C4-2B (cell line): Measurements from ENCODE around the gene UBL4A.
A peak's percentile ranks its signal among the peaks of the same experiment; 100 is the strongest.

Experiments
- H3K27ac ChIP-seq: fragments of 450-650 bp; 2 replicates; pipeline ENCODE4 v1.5.1; 2017
- CTCF ChIP-seq: fragments of 450-650 bp; conservative IDR thresholded peaks from 2 replicates; pipeline ENCODE4 v1.5.1; 2017; ENCODE audit warnings: mild to moderate bottlenecking
- ZFX ChIP-seq: fragments of 450-650 bp; IDR thresholded peaks from 2 replicates; pipeline ENCODE4 v1.6.1; 2017

UBL4A gene

GRCh38 chrX:154485150-154486051 is 1.0 kb downstream of the UBL4A start:
- H3K27ac ChIP-seq = peak overlapping the region; percentile 99
- TF ChIP-seq ZFX (no peak), CTCF (no peak)

- TF ChIP-seq CTCF = no peak
- no peak for TF ChIP-seq ZFX
- no peak overlapping the region; the same call in 1 of the 2 replicates for H3K27ac ChIP-seq
These were observed 1.9 kb downstream of the UBL4A start for GRCh38 chrX:154484255-154485149.

GRCh38 chrX:154483325-154483724 is 3.1 kb downstream of the UBL4A start:
- TF ChIP-seq CTCF (no peak), ZFX (no peak)

GRCh38 chrX:154482786-154483185 is 3.6 kb downstream of the UBL4A start:
- H3K27ac ChIP-seq = no peak overlapping the region

More at GRCh38 chrX:154483325-154483724, 3.1 kb downstream of the UBL4A start:
- no peak overlapping the region for H3K27ac ChIP-seq

GRCh38 chrX:154481911-154482601 is 4.4 kb downstream of the UBL4A start:
- no peak overlapping the region for H3K27ac ChIP-seq
- TF ChIP-seq ZFX (no peak), CTCF (no peak)

More at GRCh38 chrX:154482786-154483185, 3.6 kb downstream of the UBL4A start:
- no peak for TF ChIP-seq ZFX
- no peak for TF ChIP-seq CTCF

- TF ChIP-seq CTCF (no peak), ZFX (no peak)
- no peak overlapping the region for H3K27ac ChIP-seq
These were observed 5.2 kb downstream of the UBL4A start for GRCh38 chrX:154481195-154481594.
